Trophoblast cell (in vitro differentiated cells and primary cell): ENCODE data around the gene TLR3.
A peak's percentile ranks its signal among the peaks of the same experiment; 100 is the strongest.

Source experiments
- DNase-seq, 2 donors: peaks; one replicate each; pipeline ENCODE4 v3.0.0-alpha.2; 2016
- H2AFZ ChIP-seq: 2 replicates; pipeline ENCODE4 v1.6.1; 2013; ENCODE audit warnings: low read length, moderate library complexity, mild to moderate bottlenecking; ENCODE audit not compliant: insufficient read depth, poor library complexity
- H2AK5ac ChIP-seq: 2 replicates; pipeline ENCODE4 v1.6.1; 2013; ENCODE audit warnings: mild to moderate bottlenecking, low read length
- H2BK120ac ChIP-seq: 2 replicates; pipeline ENCODE4 v1.6.1; 2013; ENCODE audit warnings: low read length, mild to moderate bottlenecking, moderate library complexity; ENCODE audit not compliant: insufficient read depth, poor library complexity
- H2BK12ac ChIP-seq: 2 replicates; pipeline ENCODE4 v1.6.1; 2013; ENCODE audit warnings: mild to moderate bottlenecking, low read length, moderate library complexity
- H2BK5ac ChIP-seq: 2 replicates; pipeline ENCODE4 v1.6.1; 2013; ENCODE audit warnings: low read length, low read depth, moderate library complexity, mild to moderate bottlenecking; ENCODE audit not compliant: poor library complexity
- H3K14ac ChIP-seq: 2 replicates; pipeline ENCODE4 v1.6.1; 2013; ENCODE audit warnings: mild to moderate bottlenecking, low read length
- H3K18ac ChIP-seq: 2 replicates; pipeline ENCODE4 v1.6.1; 2013; ENCODE audit warnings: mild to moderate bottlenecking, low read length
- H3K23ac ChIP-seq: 2 replicates; pipeline ENCODE4 v1.6.1; 2013; ENCODE audit warnings: low read length
- H3K27ac ChIP-seq: 2 replicates; pipeline ENCODE4 v1.5.1; 2013; ENCODE audit warnings: low read depth, mild to moderate bottlenecking, inconsistent platforms, low read length, moderate library complexity
- H3K27me3 ChIP-seq: 2 replicates; pipeline ENCODE4 v1.6.1; 2013; ENCODE audit warnings: inconsistent platforms, mild to moderate bottlenecking, low read length, moderate library complexity; ENCODE audit not compliant: insufficient read depth
- H3K36me3 ChIP-seq, 2 experiments: 1 replicate in 1 of 2; 2 replicates in 1 of 2; pipeline ENCODE4 v1.6.1; 2013; ENCODE audit warnings: low read length in 2 of 2, mild to moderate bottlenecking in 2 of 2, moderate library complexity in 1 of 2; ENCODE audit not compliant: insufficient read depth in 2 of 2, control insufficient read depth in 1 of 2
- H3K4ac ChIP-seq: 2 replicates; pipeline ENCODE4 v1.6.1; 2013; ENCODE audit warnings: low read depth, mild to moderate bottlenecking, low read length, moderate library complexity
- H3K4me1 ChIP-seq, 2 experiments: 1 replicate in 1 of 2; 2 replicates in 1 of 2; pipeline ENCODE4 v1.6.1; 2013; ENCODE audit warnings: low read length in 2 of 2, mild to moderate bottlenecking in 2 of 2, moderate library complexity in 1 of 2; ENCODE audit not compliant: insufficient read depth in 2 of 2, control insufficient read depth in 1 of 2
- H3K4me2 ChIP-seq: 2 replicates; pipeline ENCODE4 v1.6.1; 2013; ENCODE audit warnings: inconsistent platforms, mild to moderate bottlenecking, low read length, moderate library complexity
- H3K4me3 ChIP-seq: 2 replicates; pipeline ENCODE4 v1.5.1; 2013; ENCODE audit warnings: mild to moderate bottlenecking, low read depth, low read length, inconsistent platforms
- H3K79me1 ChIP-seq: one replicate; pipeline ENCODE4 v1.6.1; 2013; ENCODE audit warnings: low read length
- H3K79me2 ChIP-seq: 2 replicates; pipeline ENCODE4 v1.6.1; 2013; ENCODE audit warnings: low read length, mild to moderate bottlenecking; ENCODE audit not compliant: control insufficient read depth, insufficient read depth, poor library complexity
- H3K9ac ChIP-seq: 2 replicates; pipeline ENCODE4 v1.6.1; 2013; ENCODE audit warnings: mild to moderate bottlenecking, low read length
- H3K9me3 ChIP-seq: 2 replicates; pipeline ENCODE4 v1.6.1; 2013; ENCODE audit warnings: low read depth, mild to moderate bottlenecking, control low read depth, inconsistent platforms, low read length; ENCODE audit not compliant: insufficient read depth
- H4K12ac ChIP-seq: 2 replicates; pipeline ENCODE4 v1.6.1; 2013; ENCODE audit warnings: low read depth, mild to moderate bottlenecking, low read length, moderate library complexity
- H4K8ac ChIP-seq: 2 replicates; pipeline ENCODE4 v1.6.1; 2013; ENCODE audit warnings: low read depth, mild to moderate bottlenecking, low read length, moderate library complexity
- H4K91ac ChIP-seq: one replicate; pipeline ENCODE4 v1.6.1; 2013; ENCODE audit warnings: low read depth, mild to moderate bottlenecking, low read length, moderate library complexity
- WGBS: extraction: QIAGEN DNeasy Blood & Tissue Kit; methylation state at CpG from one replicate; pipeline ENCODE4 v1.1.7; 2013; ENCODE audit warnings: missing lambda C conversion rate; ENCODE audit not compliant: insufficient read length, insufficient coverage; ENCODE audit errors: extremely low coverage; 5-methylcytosine and 5-hydroxymethylcytosine counted together

TLR3 gene

DNA sequence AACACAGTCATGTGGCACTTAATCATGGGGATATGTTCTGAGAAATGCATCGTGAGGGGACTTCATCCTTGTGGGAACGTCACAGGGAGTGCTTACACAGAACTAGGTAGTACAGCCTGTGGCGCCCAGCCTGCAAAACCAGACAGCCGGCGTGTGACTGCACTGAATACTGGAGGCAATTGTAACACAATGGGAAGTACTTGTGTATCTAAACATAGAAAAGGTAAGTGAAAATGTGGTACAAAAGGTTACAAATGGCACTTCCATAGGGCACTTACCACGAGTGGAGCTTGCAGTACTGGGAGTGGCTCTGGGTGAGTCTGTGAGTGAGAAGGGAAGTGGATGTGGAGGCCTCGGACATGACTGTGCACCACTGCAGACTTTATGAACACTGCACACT lies 5.2 kb downstream of the TLR3 start:
- no peak overlapping the region for H3K18ac ChIP-seq
- H3K9me3 ChIP-seq = no peaks in the 10 kb centered on the region
- H3K27me3 ChIP-seq = no peaks in the 10 kb centered on the region
- peak; percentile 5 to 26 for DNase-seq
- H3K4me1 ChIP-seq = peaks cover 0 to 6% of the 10 kb centered on the region in 2 experiments
- no peak overlapping the region for H3K4ac ChIP-seq
- no peak overlapping the region for H2AFZ ChIP-seq
- H3K9ac ChIP-seq = no peak overlapping the region
- H3K23ac ChIP-seq = no peak overlapping the region
- H2BK5ac ChIP-seq = no peak overlapping the region
- H2BK12ac ChIP-seq = no peak overlapping the region
- WGBS = no CpG with 5 or more reads among the region's 7 CpGs
- H3K36me3 ChIP-seq = no peaks in the 10 kb centered on the region
- H3K4me3 ChIP-seq = no peak overlapping the region
- H3K79me2 ChIP-seq = no peaks in the 10 kb centered on the region
- no peak overlapping the region for H3K14ac ChIP-seq
- H4K91ac ChIP-seq = no peak overlapping the region
- no peak overlapping the region for H2BK120ac ChIP-seq
- H2AK5ac ChIP-seq = no peak overlapping the region
- H4K8ac ChIP-seq = no peak overlapping the region
- no peak overlapping the region for H3K4me2 ChIP-seq
- no peaks in the 10 kb centered on the region for H3K79me1 ChIP-seq
- H4K12ac ChIP-seq = no peak overlapping the region
- no peak overlapping the region for H3K27ac ChIP-seq

DNA sequence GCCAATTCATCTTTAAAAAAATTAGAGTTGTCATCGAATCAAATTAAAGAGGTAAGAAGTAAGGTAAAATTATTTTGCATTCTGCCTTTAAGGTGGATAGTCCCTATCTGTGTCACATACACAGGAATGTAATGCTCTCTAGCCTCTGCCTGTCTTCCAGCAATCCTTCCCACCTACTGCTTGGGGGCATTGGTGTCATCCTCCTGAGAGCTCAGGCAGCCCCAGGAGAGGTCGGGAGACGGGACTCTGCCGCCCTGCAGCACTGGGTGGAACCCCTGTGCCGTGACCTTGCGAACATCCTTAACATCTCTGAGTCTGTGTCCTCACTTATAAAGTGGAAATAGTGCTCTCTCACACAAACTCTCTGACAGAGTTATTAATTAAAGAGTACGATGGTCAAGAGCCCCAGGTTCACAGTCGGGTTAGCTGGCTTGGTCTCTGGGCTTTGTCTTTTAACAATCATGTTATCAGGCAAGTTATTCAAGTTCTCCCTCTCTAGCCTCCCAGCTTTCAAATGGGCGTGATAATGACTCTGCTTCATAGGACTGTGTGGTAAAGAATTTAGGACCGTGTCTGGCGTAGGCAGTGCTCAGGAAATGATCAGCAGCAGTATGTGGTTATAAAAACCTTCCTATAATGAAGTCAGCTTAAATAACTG lies 10.2 kb downstream of the TLR3 start:
- WGBS = no CpG with 5 or more reads among the region's 11 CpGs
- Histone ChIP-seq H3K18ac (no peak overlapping the region), H3K14ac (no peak overlapping the region), H4K91ac (no peak overlapping the region), H3K27ac (peak overlapping the region; percentile 24), H3K79me1 (peaks cover 3% of the 10 kb centered on the region), H3K23ac (no peak overlapping the region), H2BK120ac (no peak overlapping the region), H3K4me1 (peaks cover 6 to 9% of the 10 kb centered on the region in 2 experiments), H3K4me3 (no peak overlapping the region), H2BK12ac (no peak overlapping the region), H3K4ac (no peak overlapping the region), H3K9me3 (peaks cover 2% of the 10 kb centered on the region), H4K12ac (no peak overlapping the region), H3K36me3 (no peaks in the 10 kb centered on the region), H3K9ac (no peak overlapping the region), H3K27me3 (no peaks in the 10 kb centered on the region), H2AFZ (peak overlapping the region; percentile 50), H3K4me2 (peak overlapping the region; percentile 55), H2AK5ac (no peak overlapping the region), H2BK5ac (peak overlapping the region; percentile 6), H3K79me2 (no peaks in the 10 kb centered on the region), H4K8ac (peak overlapping the region; percentile 35)
- peak; percentile 88 to 91 for DNase-seq

DNA sequence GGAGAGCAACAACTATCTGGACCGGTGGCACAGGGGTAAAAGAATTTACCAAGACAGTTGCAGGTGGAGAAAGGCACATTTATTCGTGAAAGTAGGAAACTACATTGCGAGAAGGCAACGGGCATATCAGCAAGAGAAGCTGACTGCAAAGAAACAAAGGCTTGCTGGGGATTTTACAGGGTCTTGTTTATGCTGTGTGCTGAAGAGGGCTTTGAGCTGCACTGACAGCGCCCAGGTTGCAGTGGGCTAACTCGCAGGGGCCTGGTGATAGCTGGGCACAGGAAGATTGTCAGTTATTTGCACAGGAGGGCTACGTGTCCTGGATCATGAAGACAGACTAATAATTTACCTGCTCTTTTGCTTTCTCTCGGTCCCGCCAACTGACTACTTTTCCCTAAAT lies 10.7 kb downstream of the TLR3 start:
- Histone ChIP-seq H3K23ac (no peak overlapping the region), H3K79me1 (peaks cover 3% of the 10 kb centered on the region), H3K27ac (peak overlapping the region; percentile 24), H3K27me3 (no peaks in the 10 kb centered on the region), H3K9me3 (peaks cover 2% of the 10 kb centered on the region), H3K36me3 (no peaks in the 10 kb centered on the region), H3K14ac (peak overlapping the region; percentile 44), H3K79me2 (no peaks in the 10 kb centered on the region), H3K4me1 (peaks cover 6% of the 10 kb centered on the region in 2 experiments), H2BK5ac (peak overlapping the region; percentile 64), H2BK120ac (peak overlapping the region; percentile 83), H2AK5ac (no peak overlapping the region), H4K91ac (peak overlapping the region; percentile 28), H3K9ac (no peak overlapping the region), H3K18ac (no peak overlapping the region), H4K8ac (peak overlapping the region; percentile 70), H3K4me2 (peak overlapping the region; percentile 55), H3K4me3 (no peak overlapping the region), H2AFZ (peak overlapping the region; percentile 17), H4K12ac (no peak overlapping the region), H3K4ac (no peak overlapping the region), H2BK12ac (peak overlapping the region; percentile 36)
- DNase-seq = no peak
- WGBS = no CpG with 5 or more reads among the region's 9 CpGs

DNA sequence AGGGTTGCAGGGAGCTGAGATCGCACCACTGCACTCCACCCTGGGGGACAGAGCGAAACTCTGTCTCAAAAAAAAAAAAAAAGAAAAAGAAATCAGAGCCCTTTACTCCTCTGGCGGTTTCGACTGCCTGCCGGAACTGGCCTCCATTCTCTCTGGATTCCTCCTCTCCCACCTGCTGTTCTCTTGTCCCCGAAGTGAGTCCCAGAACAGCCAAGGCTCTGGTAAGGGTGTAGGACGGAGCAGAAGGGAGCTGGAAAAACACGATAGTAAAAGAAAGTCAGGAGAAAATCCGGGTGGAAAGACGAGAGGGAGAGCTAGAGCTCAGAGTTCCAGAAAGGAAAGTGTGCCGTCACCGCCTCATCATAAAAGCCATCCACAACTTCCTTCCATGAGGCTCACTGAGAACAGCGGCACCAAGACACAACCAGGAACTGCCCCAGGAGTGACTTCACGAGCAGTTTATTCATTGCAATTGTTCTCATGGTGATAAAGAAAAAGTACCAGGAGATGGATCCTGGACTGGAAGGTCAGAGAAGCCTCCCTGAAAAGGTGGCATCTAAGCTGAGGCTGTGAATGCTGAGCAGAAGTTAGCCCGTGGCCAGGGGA lies 12.3 kb downstream of the TLR3 start:
- no peak overlapping the region for H2AK5ac ChIP-seq
- no peak overlapping the region for H3K27ac ChIP-seq
- H3K14ac ChIP-seq = no peak overlapping the region
- H4K8ac ChIP-seq = no peak overlapping the region
- no peaks in the 10 kb centered on the region for H3K27me3 ChIP-seq
- H3K9me3 ChIP-seq = peaks cover 2% of the 10 kb centered on the region
- H2BK12ac ChIP-seq = peak overlapping the region; percentile 57
- H3K9ac ChIP-seq = no peak overlapping the region
- peaks cover 3% of the 10 kb centered on the region for H3K79me1 ChIP-seq
- no peak overlapping the region for H2AFZ ChIP-seq
- no peak overlapping the region for H3K4ac ChIP-seq
- no peak overlapping the region for H2BK5ac ChIP-seq
- H4K12ac ChIP-seq = no peak overlapping the region
- DNase-seq = peak in 1 of 2 donors; percentile 18
- no peak overlapping the region for H4K91ac ChIP-seq
- no peaks in the 10 kb centered on the region for H3K79me2 ChIP-seq
- H2BK120ac ChIP-seq = peak overlapping the region; percentile 72
- no peak overlapping the region for H3K18ac ChIP-seq
- H3K4me1 ChIP-seq = peaks cover 6% of the 10 kb centered on the region in 2 experiments
- H3K36me3 ChIP-seq = no peaks in the 10 kb centered on the region
- H3K4me2 ChIP-seq = no peak overlapping the region
- H3K23ac ChIP-seq = no peak overlapping the region
- no peak overlapping the region for H3K4me3 ChIP-seq
- no CpG with 5 or more reads among the region's 15 CpGs for WGBS
